IPS DF 6.9 (cell line): ENCODE measurements around the gene PDE6G.

Experiments
- DNase-seq: peaks from one replicate; pipeline ENCODE4 v3.0.0-alpha.2; 2013; ENCODE audit warnings: low read depth, low spot score
- H3K27ac ChIP-seq: one replicate; pipeline ENCODE4 v1.5.1; 2013; ENCODE audit warnings: low read length, control low read depth
- H3K27me3 ChIP-seq: 2 replicates; pipeline ENCODE4 v1.6.1; 2013; ENCODE audit warnings: mild to moderate bottlenecking, low read length; ENCODE audit not compliant: control insufficient read depth, insufficient read depth
- H3K36me3 ChIP-seq: 2 replicates; pipeline ENCODE4 v1.6.1; 2013; ENCODE audit warnings: low read length; ENCODE audit not compliant: control insufficient read depth, insufficient read depth
- H3K4me1 ChIP-seq: 2 replicates; pipeline ENCODE4 v1.6.1; 2013; ENCODE audit warnings: low read length; ENCODE audit not compliant: control insufficient read depth, insufficient read depth
- H3K4me3 ChIP-seq: 2 replicates; pipeline ENCODE4 v1.5.1; 2013; ENCODE audit warnings: mild to moderate bottlenecking, low read length
- H3K9me3 ChIP-seq: 2 replicates; pipeline ENCODE4 v1.6.1; 2013; ENCODE audit warnings: low read length, inconsistent platforms; ENCODE audit not compliant: control insufficient read depth, insufficient read depth
- WGBS: extraction: QIAGEN DNeasy Blood & Tissue Kit; methylation state at CpG from one replicate; pipeline ENCODE4 v1.1.7; 2013; ENCODE audit warnings: mixed read lengths, missing lambda C conversion rate; ENCODE audit not compliant: insufficient read length, insufficient coverage; 5-methylcytosine and 5-hydroxymethylcytosine counted together

Gene PDE6G

DNA sequence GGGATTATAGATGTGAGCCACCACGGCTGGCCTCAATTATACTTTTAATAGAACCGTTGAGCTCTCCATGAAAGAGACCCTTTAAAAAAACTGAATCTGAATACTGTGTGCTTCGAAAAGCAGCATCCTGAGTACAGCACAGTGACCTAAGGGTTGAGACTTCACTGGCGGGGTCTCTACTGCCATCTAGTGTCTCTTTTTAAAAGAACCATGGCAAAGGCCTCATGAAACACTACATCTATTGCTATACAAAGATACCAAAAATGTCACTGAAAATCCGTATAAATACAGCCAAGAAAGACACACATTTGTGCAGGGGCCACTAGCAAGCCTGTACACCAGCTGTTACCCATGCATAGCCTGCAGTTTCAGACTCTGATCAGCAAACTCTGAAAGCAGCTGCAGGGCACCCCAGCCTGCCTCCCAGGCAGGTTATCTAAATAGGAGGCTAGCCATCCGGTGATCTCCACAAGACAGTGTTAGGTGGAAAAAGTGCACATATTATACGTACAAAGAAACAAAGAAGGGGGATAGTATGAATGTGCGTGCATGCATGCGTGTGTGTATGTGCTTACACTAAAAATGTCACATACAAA is 54.7 kb downstream of the PDE6G start:
- Histone ChIP-seq H3K4me1 (no peaks in the 10 kb centered on the region), H3K27me3 (no peaks in the 10 kb centered on the region), H3K36me3 (peaks cover 25% of the 10 kb centered on the region), H3K9me3 (no peaks in the 10 kb centered on the region), H3K27ac (no peak overlapping the region), H3K4me3 (no peak overlapping the region)
- DNase-seq, result peak; percentile 25
- WGBS, result no CpG with 5 or more reads among the region's 9 CpGs
